LNCaP clone FGC (cell line): ENCODE measurements around the gene DMPK.

Experiments
- DNase-seq: peaks from one replicate; pipeline ENCODE4 v3.0.0-alpha.2; 2011; ENCODE audit warnings: low read depth
- H3K4me3 ChIP-seq: 2 replicates; pipeline ENCODE4 v1.5.1; 2011; ENCODE audit warnings: mild to moderate bottlenecking, low read depth, low read length, control low read depth
- CTCF ChIP-seq: IDR thresholded peaks from 2 replicates; pipeline ENCODE4 v1.5.1; 2012; ENCODE audit warnings: mild to moderate bottlenecking; ENCODE audit not compliant: control insufficient read depth, insufficient read depth; ENCODE audit errors: extremely low read depth

The DMPK gene

GRCh38 chr19:45785781-45786532, 3.7 kb upstream of the DMPK start:
- no peak overlapping the region for H3K4me3 ChIP-seq
- DNase-seq, result no peak
- TF ChIP-seq CTCF, result no peak

- no peak overlapping the region for H3K4me3 ChIP-seq
- TF ChIP-seq CTCF, result no peak
- DNase-seq, result no peak
Observed at GRCh38 chr19:45785097-45785496, 2.8 kb upstream of the DMPK start.

GRCh38 chr19:45784096-45784495, 1.8 kb upstream of the DMPK start:
- H3K4me3 ChIP-seq, result no peak overlapping the region
- DNase-seq, result no peak
- no peak for TF ChIP-seq CTCF

GRCh38 chr19:45782820-45783785, 813 bp upstream of the DMPK start:
- H3K4me3 ChIP-seq, result no peak overlapping the region
- no peak for DNase-seq
- no peak for TF ChIP-seq CTCF

- H3K4me3 ChIP-seq, result no peak overlapping the region
- TF ChIP-seq CTCF, result no peak
- no peak for DNase-seq
Observed at GRCh38 chr19:45781214-45782161, 802 bp downstream of the DMPK start.

- TF ChIP-seq CTCF, result no peak
- no peak for DNase-seq
- no peak overlapping the region for H3K4me3 ChIP-seq
Observed at GRCh38 chr19:45780448-45781213, 1.7 kb downstream of the DMPK start.
